H1 (cell line): ENCODE measurements around the gene LCN15. TPM values are rescaled to one million over a fixed set of nuclear protein-coding genes. Genes with fewer than 3 reads are reported as not detected.

Source experiments
- CTCF ChIA-PET: fragments of 300-600 bp; sonication (Branson Sonifier 250); formaldehyde crosslinking; loops from one replicate; lab custom pipeline; 2021; ENCODE audit not compliant: partially characterized antibody; lab: Charles Lee
- POLR2A ChIA-PET: fragments of 300-600 bp; sonication (Branson Sonifier 250); formaldehyde crosslinking; loops from one replicate; lab custom pipeline; 2021; ENCODE audit warnings: inconsistent platforms; ENCODE audit not compliant: partially characterized antibody; lab: Charles Lee
- DNase-seq, 2 experiments: peaks; one replicate each; pipeline versions ENCODE4 v3.0.0 to v3.0.0-alpha.2; 2010 to 2022; ENCODE audit warnings: low spot score in 2 of 2, low read depth in 1 of 2, mixed read lengths in 1 of 2
- FAIRE-seq: peaks from 2 replicates; lab custom pipeline; 2011; peaks lifted over from hg19 to GRCh38; lab: Jason Lieb, UNC
- H2AFZ ChIP-seq: 2 replicates; pipeline ENCODE4 v1.8.1; 2012; ENCODE audit warnings: low read length, inconsistent platforms
- H2AK5ac ChIP-seq: 2 replicates; pipeline ENCODE4 v1.6.1; 2013; ENCODE audit warnings: low read depth, low read length
- H2BK120ac ChIP-seq: replicated peaks from 2 replicates; pipeline ENCODE3; 2013; ENCODE audit warnings: low read depth, low read length, inconsistent platforms
- H2BK12ac ChIP-seq: 2 replicates; pipeline ENCODE4 v1.6.1; 2013; ENCODE audit warnings: low read depth, low read length
- H2BK15ac ChIP-seq: 2 replicates; pipeline ENCODE4 v1.6.1; 2013; ENCODE audit warnings: low read length
- H2BK20ac ChIP-seq: 2 replicates; pipeline ENCODE4 v1.6.1; 2013; ENCODE audit warnings: low read length
- H2BK5ac ChIP-seq: 2 replicates; pipeline ENCODE4 v1.6.1; 2013; ENCODE audit warnings: low read depth, low read length
- H3K14ac ChIP-seq: 2 replicates; pipeline ENCODE4 v1.6.1; 2013; ENCODE audit warnings: inconsistent platforms; ENCODE audit not compliant: insufficient read length
- H3K18ac ChIP-seq: 2 replicates; pipeline ENCODE4 v1.6.1; 2013; ENCODE audit warnings: low read length; ENCODE audit errors: extremely low read depth
- H3K23ac ChIP-seq: 2 replicates; pipeline ENCODE4 v1.6.1; 2013; ENCODE audit warnings: inconsistent platforms; ENCODE audit not compliant: insufficient read length
- H3K23me2 ChIP-seq: 2 replicates; pipeline ENCODE4 v1.6.1; 2013; ENCODE audit warnings: low read depth, low read length
- H3K27ac ChIP-seq: 2 replicates; pipeline ENCODE4 v1.6.1; 2011; ENCODE audit warnings: low read depth, low read length, inconsistent platforms
- H3K27me3 ChIP-seq, 4 experiments: replicated peaks in 1 of 4; 1 replicate in 1 of 4; 2 replicates in 3 of 4; pipeline versions ENCODE4 v1.6.1 to v1.8.1; 2011 to 2013; ENCODE audit warnings: low read length in 3 of 4, mild to moderate bottlenecking in 3 of 4, inconsistent platforms in 2 of 4, mixed read lengths in 2 of 4, moderate library complexity in 1 of 4; ENCODE audit not compliant: control insufficient read depth in 3 of 4, insufficient read depth in 3 of 4; ENCODE audit errors: extremely low read depth in 1 of 4
- H3K36me3 ChIP-seq, 4 experiments: 2 replicates each; pipeline versions ENCODE4 v1.6.1 to v1.8.1; 2011 to 2013; ENCODE audit warnings: mild to moderate bottlenecking in 4 of 4, low read length in 3 of 4, moderate library complexity in 2 of 4, control low read depth in 1 of 4, inconsistent platforms in 1 of 4; ENCODE audit not compliant: insufficient read depth in 4 of 4, control insufficient read depth in 2 of 4
- H3K4ac ChIP-seq: replicated peaks from 2 replicates; pipeline ENCODE3; 2013; ENCODE audit warnings: low read length, low read depth, mixed read lengths, inconsistent platforms; ENCODE audit not compliant: insufficient read length
- H3K4me1 ChIP-seq, 4 experiments: replicated peaks in 1 of 4; 1 replicate in 1 of 4; 2 replicates in 3 of 4; pipeline versions ENCODE4 v1.6.1 to v1.8.1; 2011 to 2013; ENCODE audit warnings: low read length in 3 of 4, inconsistent platforms in 2 of 4, mixed read lengths in 1 of 4; ENCODE audit not compliant: insufficient read depth in 4 of 4, control insufficient read depth in 3 of 4
- H3K4me2 ChIP-seq, 2 experiments: 2 replicates each; pipeline versions ENCODE4 v1.6.1 to v1.8.1; 2011 to 2013; ENCODE audit warnings: low read depth in 2 of 2, low read length in 2 of 2, control low read depth in 1 of 2, inconsistent platforms in 1 of 2, mild to moderate bottlenecking in 1 of 2; ENCODE audit not compliant: insufficient read depth in 1 of 2
- H3K4me3 ChIP-seq, 4 experiments: fragments of 200-600, 300-600 bp in 1 of 4; sonication (generic), shearing (Covaris generic), sonication (Bioruptor Twin) in 1 of 4; 2 replicates each; pipeline versions ENCODE4 v1.5.1 to v1.8.1; 2011 to 2016; ENCODE audit warnings: low read length in 4 of 4, low read depth in 3 of 4, control low read depth in 2 of 4, inconsistent platforms in 2 of 4, mild to moderate bottlenecking in 2 of 4, mixed read lengths in 1 of 4, moderate library complexity in 1 of 4; ENCODE audit not compliant: insufficient read depth in 2 of 4; ENCODE audit errors: extremely low read depth in 1 of 4
- H3K56ac ChIP-seq: replicated peaks from 2 replicates; pipeline ENCODE3; 2013; ENCODE audit warnings: low read depth, mild to moderate bottlenecking, mixed read lengths, low read length, inconsistent platforms; ENCODE audit not compliant: insufficient read length
- H3K79me1 ChIP-seq: 2 replicates; pipeline ENCODE4 v1.6.1; 2013; ENCODE audit warnings: low read depth, low read length, control low read depth
- H3K79me2 ChIP-seq, 2 experiments: 2 replicates each; pipeline versions ENCODE4 v1.6.1 to v1.8.1; 2012 to 2013; ENCODE audit warnings: low read length in 2 of 2, mild to moderate bottlenecking in 2 of 2, inconsistent platforms in 1 of 2; ENCODE audit not compliant: insufficient read depth in 2 of 2, control insufficient read depth in 1 of 2
- H3K9ac ChIP-seq, 4 experiments: replicated peaks in 1 of 4; 1 replicate in 1 of 4; 2 replicates in 3 of 4; pipeline versions ENCODE4 v1.6.1 to v1.8.1; 2011 to 2013; ENCODE audit warnings: low read depth in 3 of 4, low read length in 3 of 4, control low read depth in 2 of 4, mild to moderate bottlenecking in 2 of 4, moderate library complexity in 2 of 4, inconsistent platforms in 1 of 4; ENCODE audit errors: extremely low read depth in 1 of 4
- H3K9me3 ChIP-seq, 2 experiments: 2 replicates each; pipeline versions ENCODE4 v1.6.1 to v1.8.1; 2012 to 2013; ENCODE audit warnings: mild to moderate bottlenecking in 2 of 2, moderate library complexity in 2 of 2, control low read depth in 1 of 2, inconsistent platforms in 1 of 2, low read depth in 1 of 2, low read length in 1 of 2, mixed read lengths in 1 of 2; ENCODE audit not compliant: insufficient read depth in 2 of 2
- H4K20me1 ChIP-seq, 2 experiments: replicated peaks in 1 of 2; 2 replicates each; pipeline versions ENCODE3 to v1.8.1; 2011 to 2013; ENCODE audit warnings: inconsistent platforms in 2 of 2, low read length in 2 of 2, mild to moderate bottlenecking in 1 of 2; ENCODE audit not compliant: insufficient read depth in 2 of 2, control insufficient read depth in 1 of 2
- H4K5ac ChIP-seq: 2 replicates; pipeline ENCODE4 v1.6.1; 2013; ENCODE audit warnings: low read length, low read depth, mixed read lengths, inconsistent platforms; ENCODE audit not compliant: insufficient read length
- H4K8ac ChIP-seq: 2 replicates; pipeline ENCODE4 v1.8.0; 2013; ENCODE audit warnings: mild to moderate bottlenecking, moderate library complexity, low read length, inconsistent platforms; ENCODE audit not compliant: insufficient read depth; ENCODE audit errors: extremely low read depth
- H4K91ac ChIP-seq: replicated peaks from 2 replicates; pipeline ENCODE3; 2013; ENCODE audit warnings: low read length, mixed read lengths, inconsistent platforms; ENCODE audit not compliant: insufficient read length
- GABPA ChIP-seq: IDR thresholded peaks from 2 replicates; pipeline ENCODE4 v1.6.1; 2011; ENCODE audit warnings: mild to moderate bottlenecking, low read length, moderate library complexity, borderline replicate concordance; ENCODE audit not compliant: insufficient read depth
- HDAC2 ChIP-seq, 2 experiments: fragments of 300-600 bp in 1 of 2; sonication (generic) in 1 of 2; IDR thresholded peaks; 2 replicates each; pipeline ENCODE4 v1.6.1; 2011 to 2012; ENCODE audit warnings: low read depth in 2 of 2, low read length in 2 of 2, mild to moderate bottlenecking in 2 of 2, moderate library complexity in 2 of 2, borderline replicate concordance in 1 of 2, inconsistent platforms in 1 of 2
- NRF1 ChIP-seq: IDR thresholded peaks from 2 replicates; pipeline ENCODE4 v1.6.1; 2011; ENCODE audit warnings: mild to moderate bottlenecking, low read depth, low read length, improper control_type of control experiment
- RAD21 ChIP-seq, 2 experiments: IDR thresholded peaks in 1 of 2; conservative IDR thresholded peaks in 1 of 2; 2 replicates each; pipeline ENCODE4 v1.6.1; 2011; ENCODE audit warnings: low read depth in 2 of 2, low read length in 2 of 2, improper control_type of control experiment in 1 of 2, inconsistent platforms in 1 of 2, mild to moderate bottlenecking in 1 of 2, moderate library complexity in 1 of 2
- TAF1 ChIP-seq: IDR thresholded peaks from 2 replicates; pipeline ENCODE4 v1.6.1; 2011; ENCODE audit warnings: mild to moderate bottlenecking, low read depth, low read length
- WGBS, 2 experiments: shearing (Covaris generic) in 1 of 2; methylation state at CpG; one replicate each; pipeline versions ENCODE4 v1.1.6 to v1.1.7; 2013 to 2015; ENCODE audit warnings: low lambda C conversion rate in 2 of 2, mixed read lengths in 2 of 2, inconsistent platforms in 1 of 2, low coverage in 1 of 2, missing lambda C conversion rate in 1 of 2; ENCODE audit not compliant: insufficient replicate concordance in 2 of 2, insufficient coverage in 1 of 2, insufficient read length in 1 of 2; ENCODE audit errors: extremely low coverage in 1 of 2, missing lambda C conversion rate in 1 of 2; 5-methylcytosine and 5-hydroxymethylcytosine counted together
- polyA plus RNA-seq, 7 experiments: library from polyadenylated mRNA; depleted of rRNA in 3 of 7; stranded (reverse) in 5 of 7; unstranded in 2 of 7; fragments of >200 nt in 5 of 7; fragments of 200-250 nt in 2 of 7; gene quantifications; 1 replicate in 5 of 7; 2 replicates in 1 of 7; 4 replicates in 1 of 7; pipeline versions ENCODE4 v1.2.1 to v1.2.3, GENCODE V29; 2011 to 2013; ENCODE audit warnings: missing spikeins in 2 of 7, mixed read lengths in 2 of 7
- total RNA-seq: library from RNA; stranded (reverse); fragmentation: NEBNext Ultra II Directional; extraction: Animal tissue kit (Norgen Biotek cat#: 25700); gene quantifications from 2 replicates; pipeline ENCODE4 v1.2.1, GENCODE V29; 2021
- TF ChIP-seq, protein P1 (sequence below), 3 experiments: IDR thresholded peaks; 1 replicate in 2 of 3; 2 replicates in 1 of 3; pipeline versions ENCODE4 v1.5.1 to v1.6.1; 2011; ENCODE audit warnings: low read length in 3 of 3, mild to moderate bottlenecking in 3 of 3, inconsistent platforms in 2 of 3, low read depth in 1 of 3, moderate library complexity in 1 of 3; ENCODE audit not compliant: insufficient read depth in 1 of 3; ENCODE audit errors: control extremely low read depth in 1 of 3
- TF ChIP-seq, protein P2 (sequence below): IDR thresholded peaks from 2 replicates; pipeline ENCODE4 v1.6.1; 2012; ENCODE audit warnings: inconsistent platforms

Gene LCN15
- total and polyA plus RNA-seq, 2 of the 8 experiments (the other 6 are each of a cell fraction or from before 2014, with no cell fraction given): 0.08 to 0.47 TPM

DNA sequence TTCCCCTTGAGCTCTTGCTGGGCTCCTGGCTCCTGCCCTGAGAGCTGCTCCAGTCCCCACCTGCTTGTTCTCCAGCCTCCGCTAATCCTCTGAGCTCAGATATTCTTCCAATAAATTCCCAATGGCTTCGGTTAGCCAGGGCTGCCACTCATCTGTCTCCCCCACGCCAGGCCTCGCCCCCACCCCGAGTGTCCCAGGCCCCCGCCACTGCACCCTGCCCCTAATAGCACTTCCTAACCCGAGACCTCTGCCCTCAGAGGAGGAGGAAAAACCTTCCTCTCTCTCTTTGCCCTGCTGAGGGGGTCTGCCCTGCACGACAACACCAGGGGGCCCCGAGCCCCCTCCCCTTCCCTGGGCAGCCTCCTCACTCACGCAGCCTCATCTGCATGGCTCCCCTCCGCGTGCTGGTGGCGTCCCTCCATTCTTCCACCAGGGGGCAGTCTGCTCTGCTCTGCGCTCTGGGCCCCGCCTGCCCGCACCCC lies 5.4 kb upstream of the LCN15 start:
- ChIA-PET POLR2A (interaction anchor here (1.8 kb wide), 1 partner anchor 42 kb away, joined by 10 read pairs; no protein-coding TSS in a partner anchor), CTCF (interaction anchor here (0.6 to 9.6 kb wide), 15 partner anchors 9 to 223 kb away, joined by 3 to 88 read pairs (median 5); partner anchors contain the start of genes LCN8 and TMEM141)
- Histone ChIP-seq H3K56ac (no peak overlapping the region), H2BK15ac (no peak overlapping the region), H4K20me1 (no peaks in the 10 kb centered on the region), H2AK5ac (no peak overlapping the region), H3K9ac (no peak overlapping the region), H3K36me3 (no peaks in the 10 kb centered on the region), H3K27me3 (no peaks in the 10 kb centered on the region), H3K4me2 (peak overlapping the region; percentile 1 to 67; a peak in 3 of 4 replicates), H3K14ac (no peak overlapping the region), H4K8ac (no peak overlapping the region; the same call in 1 of the 2 replicates), H4K91ac (no peak overlapping the region), H2BK5ac (no peak overlapping the region), H2BK12ac (no peak overlapping the region), H3K9me3 (peaks cover 0 to 7% of the 10 kb centered on the region in 2 experiments), H3K4ac (no peak overlapping the region), H3K23me2 (no peaks in the 10 kb centered on the region), H4K5ac (no peak overlapping the region), H2AFZ (no peak overlapping the region), H3K4me3 (peak overlapping the region in 2 of 4 experiments; percentile 20 to 56; a peak in 3 of 8 replicates), H3K4me1 (no peaks in the 10 kb centered on the region), H3K79me1 (no peaks in the 10 kb centered on the region), H2BK120ac (no peak overlapping the region), H3K18ac (peak overlapping the region; percentile 19; the same call in 1 of the 2 replicates), H3K23ac (no peak overlapping the region), H2BK20ac (no peak overlapping the region), H3K27ac (no peak overlapping the region), H3K79me2 (no peaks in the 10 kb centered on the region)
- 14% methylated on average over 7 of the region's 16 CpGs; no CpG with 5 or more reads in 1 of the 2 experiments for WGBS, 2 experiments
- DNase-seq: peak in 1 of 2 experiments; percentile 88
- FAIRE-seq: no peak
- TF ChIP-seq TAF1: no peak
- peak in 1 of 2 experiments; percentile 11; a peak in 2 of 4 replicates for TF ChIP-seq RAD21 (IDR thresholded peaks at IDR 0.05 in 1 of 2, conservative IDR thresholded peaks at IDR 0.05 in 1 of 2; ENCODE audit: low read depth in 2 of 2, low read length in 2 of 2)
- TF ChIP-seq, protein P1, sequence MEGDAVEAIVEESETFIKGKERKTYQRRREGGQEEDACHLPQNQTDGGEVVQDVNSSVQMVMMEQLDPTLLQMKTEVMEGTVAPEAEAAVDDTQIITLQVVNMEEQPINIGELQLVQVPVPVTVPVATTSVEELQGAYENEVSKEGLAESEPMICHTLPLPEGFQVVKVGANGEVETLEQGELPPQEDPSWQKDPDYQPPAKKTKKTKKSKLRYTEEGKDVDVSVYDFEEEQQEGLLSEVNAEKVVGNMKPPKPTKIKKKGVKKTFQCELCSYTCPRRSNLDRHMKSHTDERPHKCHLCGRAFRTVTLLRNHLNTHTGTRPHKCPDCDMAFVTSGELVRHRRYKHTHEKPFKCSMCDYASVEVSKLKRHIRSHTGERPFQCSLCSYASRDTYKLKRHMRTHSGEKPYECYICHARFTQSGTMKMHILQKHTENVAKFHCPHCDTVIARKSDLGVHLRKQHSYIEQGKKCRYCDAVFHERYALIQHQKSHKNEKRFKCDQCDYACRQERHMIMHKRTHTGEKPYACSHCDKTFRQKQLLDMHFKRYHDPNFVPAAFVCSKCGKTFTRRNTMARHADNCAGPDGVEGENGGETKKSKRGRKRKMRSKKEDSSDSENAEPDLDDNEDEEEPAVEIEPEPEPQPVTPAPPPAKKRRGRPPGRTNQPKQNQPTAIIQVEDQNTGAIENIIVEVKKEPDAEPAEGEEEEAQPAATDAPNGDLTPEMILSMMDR (IDR thresholded peaks at IDR 0.05; ENCODE audit: control extremely low read depth in 1 of 3, insufficient read depth in 1 of 3, low read depth in 1 of 3, low read length in 3 of 3): peak; percentile 57 to 93 (median 72)
- TF ChIP-seq, protein P2, sequence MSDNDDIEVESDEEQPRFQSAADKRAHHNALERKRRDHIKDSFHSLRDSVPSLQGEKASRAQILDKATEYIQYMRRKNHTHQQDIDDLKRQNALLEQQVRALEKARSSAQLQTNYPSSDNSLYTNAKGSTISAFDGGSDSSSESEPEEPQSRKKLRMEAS: peak; percentile 88
- peak; percentile 58; the same call in 1 of the 2 replicates for TF ChIP-seq GABPA
- TF ChIP-seq NRF1: no peak
- peak in 1 of 2 experiments; percentile 44; a peak in 1 of 4 replicates for TF ChIP-seq HDAC2 (IDR thresholded peaks at IDR 0.05; ENCODE audit: borderline replicate concordance in 1 of 2, low read depth in 2 of 2, low read length in 2 of 2)
